ENCODE results near the gene GPC3.

Gene GPC3

GRCh38 chrX:133749370-133749769, 236.0 kb downstream of the GPC3 start:
- H3K9me3 ChIP-seq (ENCODE audit: low read length), result no peaks in the 10 kb centered on the region
- H3K9me2 ChIP-seq (ENCODE audit: low read depth, low read length), result no peaks in the 10 kb centered on the region
- no peak overlapping the region for H3K4me3 ChIP-seq (ENCODE audit: low read depth, low read length, poor library complexity, severe bottlenecking)
- H3K27me3 ChIP-seq (ENCODE audit: insufficient read depth, low read length), result no peaks in the 10 kb centered on the region
- H2AFZ ChIP-seq (ENCODE audit: low read length), result no peak overlapping the region
- no peak overlapping the region for H3K9ac ChIP-seq (ENCODE audit: low read length)
- H3K4me2 ChIP-seq (ENCODE audit: low read length), result no peak overlapping the region
- no peaks in the 10 kb centered on the region for H3F3A ChIP-seq (ENCODE audit: insufficient read depth, low read length)
- no peak overlapping the region for H3K27ac ChIP-seq (ENCODE audit: low read depth, low read length, poor library complexity, severe bottlenecking)
- H3K79me2 ChIP-seq (ENCODE audit: insufficient read depth, low read length), result no peaks in the 10 kb centered on the region
- no peaks in the 10 kb centered on the region for H4K20me1 ChIP-seq (ENCODE audit: insufficient read depth, low read length)
- TF ChIP-seq CTCF (IDR thresholded peaks at IDR 0.05; ENCODE audit: low read length) (no peak), EZH2 (IDR thresholded peaks at IDR 0.05; ENCODE audit: borderline replicate concordance, low read length) (no peak)
- H3K4me1 ChIP-seq (ENCODE audit: insufficient read depth, low read length, severe bottlenecking), result no peaks in the 10 kb centered on the region
- H3K36me3 ChIP-seq (ENCODE audit: insufficient read depth, low read length), result no peaks in the 10 kb centered on the region

- TF ChIP-seq CTCF (IDR thresholded peaks at IDR 0.05; ENCODE audit: low read length), result no peak
- TF ChIP-seq EZH2 (IDR thresholded peaks at IDR 0.05; ENCODE audit: borderline replicate concordance, low read length), result no peak
- H2AFZ ChIP-seq (ENCODE audit: low read length), result no peak overlapping the region
- H3K79me2 ChIP-seq (ENCODE audit: insufficient read depth, low read length), result no peaks in the 10 kb centered on the region
- no peak overlapping the region for H3K9ac ChIP-seq (ENCODE audit: low read length)
- H3K4me3 ChIP-seq (ENCODE audit: low read depth, low read length, poor library complexity, severe bottlenecking), result no peak overlapping the region
- H3K4me1 ChIP-seq (ENCODE audit: insufficient read depth, low read length, severe bottlenecking), result no peaks in the 10 kb centered on the region
- H3K4me2 ChIP-seq (ENCODE audit: low read length), result no peak overlapping the region
- H3K9me2 ChIP-seq (ENCODE audit: low read depth, low read length), result no peaks in the 10 kb centered on the region
- H3K9me3 ChIP-seq (ENCODE audit: low read length), result no peaks in the 10 kb centered on the region
- H3K27ac ChIP-seq (ENCODE audit: low read depth, low read length, poor library complexity, severe bottlenecking), result no peak overlapping the region
- no peaks in the 10 kb centered on the region for H3K27me3 ChIP-seq (ENCODE audit: insufficient read depth, low read length)
- H4K20me1 ChIP-seq (ENCODE audit: insufficient read depth, low read length), result no peaks in the 10 kb centered on the region
- no peaks in the 10 kb centered on the region for H3F3A ChIP-seq (ENCODE audit: insufficient read depth, low read length)
- no peaks in the 10 kb centered on the region for H3K36me3 ChIP-seq (ENCODE audit: insufficient read depth, low read length)
Measured at GRCh38 chrX:133747196-133747595, 238.2 kb downstream of the GPC3 start.

- Histone ChIP-seq H3K9me2 (ENCODE audit: low read depth, low read length) (no peaks in the 10 kb centered on the region), H3K79me2 (ENCODE audit: insufficient read depth, low read length) (no peaks in the 10 kb centered on the region), H3K4me1 (ENCODE audit: insufficient read depth, low read length, severe bottlenecking) (no peaks in the 10 kb centered on the region), H3F3A (ENCODE audit: insufficient read depth, low read length) (no peaks in the 10 kb centered on the region), H3K36me3 (ENCODE audit: insufficient read depth, low read length) (no peaks in the 10 kb centered on the region), H3K4me2 (ENCODE audit: low read length) (no peak overlapping the region), H3K27me3 (ENCODE audit: insufficient read depth, low read length) (no peaks in the 10 kb centered on the region), H3K9me3 (ENCODE audit: low read length) (no peaks in the 10 kb centered on the region), H3K4me3 (ENCODE audit: low read depth, low read length, poor library complexity, severe bottlenecking) (no peak overlapping the region), H3K27ac (ENCODE audit: low read depth, low read length, poor library complexity, severe bottlenecking) (no peak overlapping the region), H4K20me1 (ENCODE audit: insufficient read depth, low read length) (no peaks in the 10 kb centered on the region), H2AFZ (ENCODE audit: low read length) (no peak overlapping the region), H3K9ac (ENCODE audit: low read length) (no peak overlapping the region)
- TF ChIP-seq CTCF (IDR thresholded peaks at IDR 0.05; ENCODE audit: low read length), result no peak
- TF ChIP-seq EZH2 (IDR thresholded peaks at IDR 0.05; ENCODE audit: borderline replicate concordance, low read length), result no peak
Measured at GRCh38 chrX:133746593-133746992, 238.8 kb downstream of the GPC3 start.
